ENCODE data around the gene OLFML3. TPM values are rescaled to one million over a fixed set of nuclear protein-coding genes. Genes with fewer than 3 reads are reported as not detected.

The OLFML3 gene
- total RNA-seq, 1 donor from 2014 or later: 13.4 TPM

DNA sequence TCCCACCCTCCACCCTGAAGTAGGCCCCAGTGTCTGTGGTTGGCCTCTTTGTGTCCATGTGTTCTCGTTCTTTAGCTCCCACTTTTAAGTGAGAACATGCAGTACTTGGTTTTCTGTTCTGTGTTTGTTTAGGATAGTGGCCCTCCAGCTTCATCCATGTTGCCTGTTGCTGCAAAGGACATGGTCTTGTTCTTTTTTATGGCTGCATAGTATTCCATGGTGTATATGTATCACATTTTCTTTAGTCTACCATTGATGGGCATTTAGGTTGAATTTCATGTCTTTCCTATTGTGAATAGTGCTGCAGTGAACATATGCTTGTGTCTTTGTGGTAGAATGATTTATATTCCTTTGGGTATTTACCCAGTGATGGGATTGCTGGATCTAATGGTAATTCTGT lies 44.1 kb upstream of the OLFML3 start:
- Mint-ChIP-seq H3K27me3 (ENCODE audit: insufficient read depth, low read depth) (peaks cover 2% of the 10 kb centered on the region), H3K4me1 (peaks cover 36% of the 10 kb centered on the region), H3K27ac (no peak overlapping the region), H3K4me3 (no peak overlapping the region), H3K36me3 (no peaks in the 10 kb centered on the region), H3K9me3 (no peaks in the 10 kb centered on the region)
- no peaks in the 10 kb centered on the region for H3K27me3 ChIP-seq
- peaks cover 28% of the 10 kb centered on the region for H3K4me1 ChIP-seq
- H3K9ac ChIP-seq: no peak overlapping the region
- no peaks in the 10 kb centered on the region for H3K36me3 ChIP-seq
- H3K4me2 ChIP-seq: no peak overlapping the region
- H3K27ac ChIP-seq: no peak overlapping the region
- H3F3A ChIP-seq (ENCODE audit: low read depth): peaks cover 14% of the 10 kb centered on the region
- H3K4me3 ChIP-seq: no peak overlapping the region
- TF ChIP-seq, protein P1, sequence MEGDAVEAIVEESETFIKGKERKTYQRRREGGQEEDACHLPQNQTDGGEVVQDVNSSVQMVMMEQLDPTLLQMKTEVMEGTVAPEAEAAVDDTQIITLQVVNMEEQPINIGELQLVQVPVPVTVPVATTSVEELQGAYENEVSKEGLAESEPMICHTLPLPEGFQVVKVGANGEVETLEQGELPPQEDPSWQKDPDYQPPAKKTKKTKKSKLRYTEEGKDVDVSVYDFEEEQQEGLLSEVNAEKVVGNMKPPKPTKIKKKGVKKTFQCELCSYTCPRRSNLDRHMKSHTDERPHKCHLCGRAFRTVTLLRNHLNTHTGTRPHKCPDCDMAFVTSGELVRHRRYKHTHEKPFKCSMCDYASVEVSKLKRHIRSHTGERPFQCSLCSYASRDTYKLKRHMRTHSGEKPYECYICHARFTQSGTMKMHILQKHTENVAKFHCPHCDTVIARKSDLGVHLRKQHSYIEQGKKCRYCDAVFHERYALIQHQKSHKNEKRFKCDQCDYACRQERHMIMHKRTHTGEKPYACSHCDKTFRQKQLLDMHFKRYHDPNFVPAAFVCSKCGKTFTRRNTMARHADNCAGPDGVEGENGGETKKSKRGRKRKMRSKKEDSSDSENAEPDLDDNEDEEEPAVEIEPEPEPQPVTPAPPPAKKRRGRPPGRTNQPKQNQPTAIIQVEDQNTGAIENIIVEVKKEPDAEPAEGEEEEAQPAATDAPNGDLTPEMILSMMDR (IDR thresholded peaks at IDR 0.05): no peak
- no peak for TF ChIP-seq EZH2phosphoT487 (IDR thresholded peaks at IDR 0.05)
- no peak for TF ChIP-seq EZH2 (IDR thresholded peaks at IDR 0.05)
- DNase-seq (ENCODE audit: low spot score): no peak
- peaks cover 100% of the 10 kb centered on the region for H3K79me2 ChIP-seq (ENCODE audit: low read depth)
- peaks cover 98% of the 10 kb centered on the region for H4K20me1 ChIP-seq (ENCODE audit: low read depth)
- H2AFZ ChIP-seq (replicated peaks): no peak overlapping the region
- H3K9me3 ChIP-seq (ENCODE audit: low read depth): no peaks in the 10 kb centered on the region

DNA sequence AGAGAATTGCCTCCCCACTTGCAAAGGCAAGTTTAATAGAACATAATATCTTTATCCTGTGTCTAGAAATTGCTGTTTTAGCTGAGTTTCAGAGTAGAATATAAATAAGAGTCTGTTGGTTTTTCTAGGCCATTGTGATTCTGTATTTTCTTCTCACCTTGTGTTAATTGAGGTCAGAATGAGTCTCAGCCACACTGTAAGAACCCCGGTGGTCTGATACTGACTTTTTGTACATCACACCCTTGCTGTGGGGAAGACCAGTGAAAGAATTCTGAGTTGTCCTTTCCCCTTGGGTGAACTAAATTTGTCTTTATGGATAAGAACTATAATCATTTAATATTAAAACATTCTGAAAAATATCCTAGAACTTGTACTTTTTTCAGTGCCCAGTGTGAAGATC lies 43.3 kb upstream of the OLFML3 start:
- Histone ChIP-seq H3K79me2 (ENCODE audit: low read depth) (peaks cover 93% of the 10 kb centered on the region), H3K4me3 (no peak overlapping the region), H3K27me3 (no peaks in the 10 kb centered on the region), H2AFZ (replicated peaks) (no peak overlapping the region), H3K27ac (no peak overlapping the region), H3K9ac (no peak overlapping the region), H4K20me1 (ENCODE audit: low read depth) (peaks cover 97% of the 10 kb centered on the region), H3K4me2 (no peak overlapping the region), H3F3A (ENCODE audit: low read depth) (peaks cover 6% of the 10 kb centered on the region), H3K36me3 (no peaks in the 10 kb centered on the region), H3K4me1 (peaks cover 25% of the 10 kb centered on the region), H3K9me3 (ENCODE audit: low read depth) (no peaks in the 10 kb centered on the region)
- no peak for DNase-seq (ENCODE audit: low spot score)
- Mint-ChIP-seq H3K27me3 (ENCODE audit: insufficient read depth, low read depth) (no peaks in the 10 kb centered on the region), H3K27ac (no peak overlapping the region), H3K9me3 (no peaks in the 10 kb centered on the region), H3K36me3 (peaks cover 8% of the 10 kb centered on the region), H3K4me1 (peaks cover 28% of the 10 kb centered on the region), H3K4me3 (no peak overlapping the region)
- TF ChIP-seq, protein P1 (IDR thresholded peaks at IDR 0.05): no peak
- TF ChIP-seq EZH2phosphoT487 (IDR thresholded peaks at IDR 0.05) (no peak), EZH2 (IDR thresholded peaks at IDR 0.05) (no peak)

DNA sequence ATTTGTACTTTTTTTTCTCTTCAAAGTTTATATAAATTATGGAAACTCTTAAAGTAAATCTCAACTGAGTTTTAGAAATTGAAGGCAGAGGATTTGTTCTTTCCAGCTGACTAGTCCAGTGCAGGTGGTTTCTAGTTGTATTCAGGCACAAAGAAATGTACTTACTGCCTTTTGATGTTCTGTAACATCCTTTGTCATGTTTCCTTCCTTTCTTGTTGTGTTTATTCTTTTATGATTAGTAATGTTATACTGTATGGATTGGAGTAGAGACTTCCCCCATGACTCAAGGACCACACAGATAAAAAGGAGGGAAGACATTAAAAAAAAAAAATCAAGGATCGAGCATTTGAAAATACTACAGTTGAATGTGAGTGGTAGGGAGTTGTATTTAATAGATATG lies 42.1 kb upstream of the OLFML3 start:
- Histone ChIP-seq H3K4me2 (no peak overlapping the region), H2AFZ (replicated peaks) (no peak overlapping the region), H3K27me3 (no peaks in the 10 kb centered on the region), H3K79me2 (ENCODE audit: low read depth) (peaks cover 86% of the 10 kb centered on the region), H3K36me3 (no peaks in the 10 kb centered on the region), H3K4me3 (no peak overlapping the region), H4K20me1 (ENCODE audit: low read depth) (peaks cover 90% of the 10 kb centered on the region), H3K4me1 (peaks cover 14% of the 10 kb centered on the region), H3K9me3 (ENCODE audit: low read depth) (no peaks in the 10 kb centered on the region), H3K27ac (no peak overlapping the region), H3K9ac (no peak overlapping the region), H3F3A (ENCODE audit: low read depth) (peaks cover 6% of the 10 kb centered on the region)
- DNase-seq (ENCODE audit: low spot score): no peak
- H3K4me3 Mint-ChIP-seq: no peak overlapping the region
- no peak overlapping the region for H3K27ac Mint-ChIP-seq
- peaks cover 19% of the 10 kb centered on the region for H3K4me1 Mint-ChIP-seq
- H3K27me3 Mint-ChIP-seq (ENCODE audit: insufficient read depth, low read depth): no peaks in the 10 kb centered on the region
- TF ChIP-seq EZH2 (IDR thresholded peaks at IDR 0.05): no peak
- TF ChIP-seq, protein P1 (IDR thresholded peaks at IDR 0.05): no peak
- no peak for TF ChIP-seq EZH2phosphoT487 (IDR thresholded peaks at IDR 0.05)
- no peaks in the 10 kb centered on the region for H3K9me3 Mint-ChIP-seq
- peaks cover 15% of the 10 kb centered on the region for H3K36me3 Mint-ChIP-seq

Data from neural progenitor cell (in vitro differentiated cells).